ENCODE measurements around the gene ARID4B.
"Not testable (repeated sequence)": the region's sequence is repeated elsewhere in the genome, so short reads cannot be mapped to it uniquely, and the experiment has no call there.

The ARID4B gene

GRCh38 chr1:235211517-235211916 is 116.5 kb downstream of the ARID4B start:
- H3K27ac ChIP-seq: no peak overlapping the region
- no peaks in the 10 kb centered on the region for H3K9me3 ChIP-seq (ENCODE audit: severe bottlenecking)
- no peaks in the 10 kb centered on the region for H3K27me3 ChIP-seq (ENCODE audit: insufficient read depth, low read depth, severe bottlenecking)
- no peak for TF ChIP-seq CTCF (IDR thresholded peaks at IDR 0.05; ENCODE audit: low read depth, low read length)
- H3K36me3 ChIP-seq: peaks cover 73% of the 10 kb centered on the region
- H3K4me3 ChIP-seq (ENCODE audit: low read depth, low read length): no peak overlapping the region
- no peak for DNase-seq

- Histone ChIP-seq H3K27ac (no peak overlapping the region), H3K4me3 (ENCODE audit: low read depth, low read length) (no peak overlapping the region), H3K27me3 (ENCODE audit: insufficient read depth, low read depth, severe bottlenecking) (no peaks in the 10 kb centered on the region), H3K9me3 (ENCODE audit: severe bottlenecking) (no peaks in the 10 kb centered on the region), H3K36me3 (peaks cover 68% of the 10 kb centered on the region)
- no peak for TF ChIP-seq CTCF (IDR thresholded peaks at IDR 0.05; ENCODE audit: low read depth, low read length)
- no peak for DNase-seq
These were observed 120.8 kb downstream of the ARID4B start for GRCh38 chr1:235207209-235207565.

GRCh38 chr1:235206533-235207208 is 121.3 kb downstream of the ARID4B start:
- no peak for TF ChIP-seq CTCF (IDR thresholded peaks at IDR 0.05; ENCODE audit: low read depth, low read length)
- H3K36me3 ChIP-seq: peaks cover 63% of the 10 kb centered on the region
- no peaks in the 10 kb centered on the region for H3K9me3 ChIP-seq (ENCODE audit: severe bottlenecking)
- no peak for DNase-seq
- no peak overlapping the region for H3K4me3 ChIP-seq (ENCODE audit: low read depth, low read length)
- H3K27me3 ChIP-seq (ENCODE audit: insufficient read depth, low read depth, severe bottlenecking): no peaks in the 10 kb centered on the region
- H3K27ac ChIP-seq: no peak overlapping the region

GRCh38 chr1:235205687-235206086 is 122.3 kb downstream of the ARID4B start:
- Histone ChIP-seq H3K27me3 (ENCODE audit: insufficient read depth, low read depth, severe bottlenecking) (no peaks in the 10 kb centered on the region), H3K9me3 (ENCODE audit: severe bottlenecking) (no peaks in the 10 kb centered on the region), H3K27ac (no peak overlapping the region), H3K36me3 (peaks cover 60% of the 10 kb centered on the region), H3K4me3 (ENCODE audit: low read depth, low read length) (no peak overlapping the region)
- no peak for TF ChIP-seq CTCF (IDR thresholded peaks at IDR 0.05; ENCODE audit: low read depth, low read length)
- no peak for DNase-seq

GRCh38 chr1:235203428-235203827 is 124.6 kb downstream of the ARID4B start:
- DNase-seq: no peak
- TF ChIP-seq CTCF (IDR thresholded peaks at IDR 0.05; ENCODE audit: low read depth, low read length): no peak
- H3K36me3 ChIP-seq: peaks cover 42% of the 10 kb centered on the region

GRCh38 chr1:235202447-235202846 is 125.5 kb downstream of the ARID4B start:
- H3K4me3 ChIP-seq (ENCODE audit: low read depth, low read length); H3K27me3 ChIP-seq (ENCODE audit: insufficient read depth, low read depth, severe bottlenecking); DNase-seq; H3K9me3 ChIP-seq (ENCODE audit: severe bottlenecking); H3K27ac ChIP-seq: not testable (repeated sequence)
- peaks cover 36% of the 10 kb centered on the region for H3K36me3 ChIP-seq

More at GRCh38 chr1:235203428-235203827, 124.6 kb downstream of the ARID4B start:
- Histone ChIP-seq H3K9me3 (ENCODE audit: severe bottlenecking) (no peaks in the 10 kb centered on the region), H3K4me3 (ENCODE audit: low read depth, low read length) (no peak overlapping the region), H3K27ac (no peak overlapping the region), H3K27me3 (ENCODE audit: insufficient read depth, low read depth, severe bottlenecking) (no peaks in the 10 kb centered on the region)

All from WERI-Rb-1 (cell line).